HG03432 (cell line): Measurements from ENCODE around the gene RYR2.
A peak's percentile ranks its signal among the peaks of the same experiment; 100 is the strongest.

ENCODE experiments used
- ATAC-seq: cut with Tn5 transposase; IDR thresholded peaks from one replicate; pipeline ENCODE4 v1.9.1; 2021; ENCODE audit warnings: mild to moderate bottlenecking, moderate library complexity; ENCODE audit not compliant: unreplicated experiment

Gene RYR2

DNA sequence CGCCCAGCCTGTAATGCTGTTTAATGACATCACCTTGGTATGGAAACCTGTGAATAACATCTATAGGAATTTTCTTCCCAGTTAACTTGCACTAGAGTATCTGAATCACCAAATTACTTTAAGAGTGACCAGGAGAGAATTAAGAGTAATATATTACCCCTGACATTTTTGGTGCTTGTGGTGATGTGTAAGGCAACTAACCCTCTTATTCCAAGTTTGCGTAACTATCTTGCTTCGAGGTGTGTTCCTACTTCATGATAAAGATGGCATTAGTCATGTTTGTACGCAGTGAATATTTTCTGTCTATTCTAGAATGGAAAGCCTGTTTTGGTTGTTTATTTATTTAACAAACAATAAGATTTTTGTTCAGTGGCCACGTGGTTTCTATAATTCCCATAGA is 717.4 kb downstream of the RYR2 start:
- ATAC-seq: no peak

GRCh38 chr1:237760951-237761350 is 719.0 kb downstream of the RYR2 start:
- ATAC-seq: no peak

- no peak for ATAC-seq
Observed at GRCh38 chr1:237763137-237763536, 721.2 kb downstream of the RYR2 start.

GRCh38 chr1:237763751-237764150 is 721.8 kb downstream of the RYR2 start:
- no peak for ATAC-seq

- ATAC-seq: no peak
Observed at GRCh38 chr1:237769916-237770315, 727.9 kb downstream of the RYR2 start.

GRCh38 chr1:237772009-237772408 is 730.0 kb downstream of the RYR2 start:
- no peak for ATAC-seq

GRCh38 chr1:237774246-237774645 is 732.3 kb downstream of the RYR2 start:
- ATAC-seq: no peak

DNA sequence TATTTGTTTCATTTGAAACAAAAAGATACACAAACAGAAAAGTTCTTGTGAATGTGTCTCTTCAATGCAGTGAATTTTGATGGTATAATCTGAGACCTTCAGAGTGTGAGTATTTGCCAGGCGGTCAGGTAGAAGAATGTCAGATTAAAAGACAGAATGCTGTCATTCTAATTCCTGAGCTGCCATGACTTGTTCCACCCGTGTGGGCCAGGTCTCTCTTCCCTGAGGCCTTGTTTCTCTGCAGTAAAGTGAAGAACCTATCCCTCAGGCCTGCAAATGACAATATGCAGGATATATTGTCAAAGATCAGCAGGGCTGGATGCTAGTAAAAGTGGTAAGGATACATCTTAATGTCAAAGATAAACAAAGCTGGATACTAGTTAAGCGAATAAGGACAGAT is 737.4 kb downstream of the RYR2 start:
- ATAC-seq: no peak

DNA sequence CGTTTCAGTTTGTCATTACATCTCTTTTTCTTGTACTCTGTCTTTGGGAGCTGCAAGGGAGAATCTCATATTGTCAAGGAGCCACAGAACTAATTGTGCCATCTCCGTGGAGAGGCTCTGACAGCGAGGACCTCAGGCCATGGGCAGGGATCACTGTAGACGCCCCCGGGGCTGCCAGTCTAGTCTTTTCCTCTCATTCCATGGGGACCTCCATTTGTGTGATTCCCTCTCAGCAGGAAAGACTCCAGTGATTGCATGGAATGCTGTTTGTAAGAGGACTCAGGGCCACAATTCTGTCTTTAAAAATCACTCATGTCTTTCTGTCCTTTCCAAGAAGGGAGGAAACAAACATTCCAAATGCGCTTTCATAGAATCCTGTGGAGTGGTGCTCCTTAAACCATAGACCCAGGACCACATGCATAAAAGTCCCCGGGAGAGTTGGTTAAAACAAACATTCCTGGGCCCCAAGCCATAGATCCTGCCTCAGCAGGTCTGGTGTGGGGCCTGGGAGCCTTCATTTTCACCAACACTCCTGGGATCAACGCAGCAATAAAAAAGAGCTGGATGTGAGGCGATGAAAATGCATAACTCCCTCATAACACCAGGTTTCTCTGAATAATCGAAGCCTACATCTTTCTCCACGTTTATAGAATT is 744.2 kb downstream of the RYR2 start:
- no peak for ATAC-seq

GRCh38 chr1:237788069-237788468 is 746.1 kb downstream of the RYR2 start:
- no peak for ATAC-seq

DNA sequence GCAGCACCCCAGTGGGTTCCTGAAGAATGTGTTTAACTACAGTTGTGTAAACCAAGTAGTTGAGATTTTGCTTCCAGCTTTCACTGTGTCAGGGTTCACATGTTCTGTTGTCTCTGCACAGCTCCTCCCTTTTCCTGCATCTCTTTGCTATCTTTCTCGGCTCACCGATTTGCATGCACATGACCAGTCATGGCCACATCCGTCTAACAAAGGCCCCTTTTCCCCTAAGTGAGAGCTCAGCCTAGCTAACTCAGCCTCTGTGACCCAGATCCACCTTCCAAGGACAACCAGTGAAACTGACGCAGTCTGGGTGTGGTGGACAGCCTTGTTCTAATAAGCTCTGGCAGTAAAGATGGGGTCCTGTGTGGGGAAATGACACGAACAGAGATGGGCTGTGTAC is 747.6 kb downstream of the RYR2 start:
- ATAC-seq: peak; percentile 61

DNA sequence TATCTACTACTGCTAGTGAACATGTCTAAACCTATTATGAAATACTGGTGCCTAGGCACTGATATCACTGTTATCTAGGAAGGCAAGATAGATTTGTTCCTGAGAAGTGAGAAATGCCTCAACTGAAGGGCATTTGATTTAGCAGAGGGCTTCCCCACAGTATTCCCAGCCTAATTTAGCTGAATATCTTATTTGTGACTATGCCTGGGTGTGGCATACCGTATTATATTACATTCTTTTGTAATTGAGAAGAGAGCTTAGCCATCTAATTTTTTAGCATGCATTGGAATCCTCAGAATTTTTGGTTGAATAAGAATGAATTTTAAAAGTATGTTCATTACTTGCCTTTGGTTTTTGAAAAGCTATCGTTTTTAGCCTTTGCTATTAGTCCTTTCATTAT is 749.6 kb downstream of the RYR2 start:
- ATAC-seq: no peak

- no peak for ATAC-seq
Observed at GRCh38 chr1:237792149-237792548, 750.2 kb downstream of the RYR2 start.

DNA sequence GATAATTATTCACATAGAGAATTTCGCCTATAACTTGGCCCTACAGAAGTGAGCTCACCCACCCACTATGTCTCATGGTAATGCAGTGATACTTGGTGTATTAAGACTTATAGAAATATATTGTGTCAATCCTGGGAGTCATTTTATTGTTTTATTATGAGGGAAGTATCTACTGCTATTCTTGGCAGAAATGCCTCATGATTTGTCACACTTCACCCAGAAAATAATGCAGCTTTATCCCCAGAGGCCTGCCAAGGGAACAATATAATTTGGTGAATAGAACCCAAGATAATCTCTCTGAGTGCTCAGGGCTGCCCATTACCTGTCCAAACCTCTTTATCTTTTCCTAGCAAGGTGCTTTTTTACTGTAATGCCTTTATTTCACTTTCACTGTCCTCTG is 750.7 kb downstream of the RYR2 start:
- ATAC-seq: no peak

DNA sequence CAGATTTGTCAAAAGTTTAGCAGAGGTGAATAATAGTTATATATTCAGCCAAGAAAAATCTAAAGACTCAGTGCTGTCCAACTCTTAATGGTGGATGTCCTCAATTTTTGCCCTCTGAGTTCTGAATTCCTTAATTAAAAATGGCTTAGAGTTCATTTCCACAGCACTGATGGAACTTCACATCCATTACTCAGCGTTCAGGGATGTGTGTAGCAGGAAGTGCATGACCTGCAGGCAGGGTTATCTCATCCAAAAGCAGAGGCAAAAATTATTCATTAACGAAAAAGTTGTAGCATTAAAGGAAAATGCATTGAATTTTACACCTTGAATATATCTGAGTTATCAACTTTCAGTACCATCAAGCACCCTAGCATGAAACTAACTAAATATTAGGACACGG is 752.1 kb downstream of the RYR2 start:
- ATAC-seq: no peak

GRCh38 chr1:237795558-237795957 is 753.6 kb downstream of the RYR2 start:
- ATAC-seq: no peak

DNA sequence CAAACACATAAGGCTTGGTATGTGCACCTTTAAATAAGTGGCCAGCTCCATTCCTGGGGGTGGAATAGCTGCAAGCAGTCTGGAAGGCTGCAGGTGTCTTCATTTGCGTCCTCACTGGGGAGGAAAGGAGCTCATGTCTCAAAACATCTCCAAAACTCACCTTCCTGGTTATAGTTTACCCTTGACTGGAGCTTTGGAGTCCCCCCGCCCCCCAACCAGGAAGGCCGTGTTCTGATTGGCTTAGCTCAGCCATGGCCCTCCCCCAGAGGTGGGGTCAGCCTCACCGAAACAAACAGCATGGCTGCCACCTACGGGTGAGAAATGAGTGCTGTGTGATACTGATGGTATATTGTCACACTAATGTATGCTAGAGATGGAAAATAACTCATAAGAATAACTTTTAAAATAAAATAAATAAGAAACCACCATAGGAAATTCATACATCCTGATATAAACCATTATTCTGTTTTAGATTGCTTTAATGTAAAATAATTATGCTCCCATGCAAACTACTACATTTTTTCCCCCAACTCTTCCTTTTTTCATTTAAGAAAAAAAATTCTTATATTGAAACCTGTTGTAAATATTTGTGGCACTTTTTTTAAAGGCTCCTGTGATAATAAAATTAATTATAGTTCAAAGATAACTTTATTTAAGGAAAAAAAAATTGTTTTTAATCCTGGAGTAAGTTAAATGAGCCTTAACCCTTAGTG is 757.9 kb downstream of the RYR2 start:
- peak; percentile 100 for ATAC-seq

GRCh38 chr1:237804516-237804915 is 762.5 kb downstream of the RYR2 start:
- no peak for ATAC-seq

DNA sequence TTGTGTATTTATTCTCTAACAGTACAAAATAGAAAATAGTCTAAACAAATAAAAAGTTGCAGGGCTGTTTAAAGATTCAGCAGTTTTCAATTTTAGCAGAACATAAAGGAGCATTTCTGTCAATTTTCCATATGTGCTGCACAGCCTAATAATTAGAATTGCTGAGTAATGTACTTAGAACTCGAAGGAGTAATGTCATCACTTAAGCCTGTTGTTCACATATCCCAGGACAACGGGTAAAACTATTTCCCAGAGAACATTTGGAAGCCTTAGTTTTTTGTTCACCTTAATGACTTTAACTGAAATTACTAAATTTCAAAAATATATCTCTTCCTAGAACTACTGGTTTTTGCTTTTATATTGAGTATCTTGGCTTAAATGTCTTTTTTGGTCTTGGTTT is 767.1 kb downstream of the RYR2 start:
- no peak for ATAC-seq

DNA sequence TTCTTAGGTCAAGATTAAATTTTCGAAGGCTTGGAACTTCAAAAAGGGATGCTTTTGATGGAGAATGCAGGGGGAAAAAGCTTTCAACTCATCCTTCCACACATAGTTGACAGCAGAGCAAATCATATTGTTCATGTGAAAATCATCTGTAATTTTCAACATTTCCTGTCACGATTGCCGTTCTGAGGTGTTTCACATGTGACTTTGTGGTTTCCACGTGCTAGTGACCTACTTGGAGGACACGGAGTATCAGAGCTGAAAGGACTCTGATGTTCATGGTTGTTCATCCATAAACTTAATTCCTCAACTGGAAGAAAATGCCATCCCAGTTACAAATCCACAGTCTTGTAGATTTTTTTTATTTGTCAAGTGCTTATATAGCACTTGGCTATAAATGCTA is 769.6 kb downstream of the RYR2 start:
- ATAC-seq: no peak

GRCh38 chr1:237812061-237812460 is 770.1 kb downstream of the RYR2 start:
- ATAC-seq: no peak

DNA sequence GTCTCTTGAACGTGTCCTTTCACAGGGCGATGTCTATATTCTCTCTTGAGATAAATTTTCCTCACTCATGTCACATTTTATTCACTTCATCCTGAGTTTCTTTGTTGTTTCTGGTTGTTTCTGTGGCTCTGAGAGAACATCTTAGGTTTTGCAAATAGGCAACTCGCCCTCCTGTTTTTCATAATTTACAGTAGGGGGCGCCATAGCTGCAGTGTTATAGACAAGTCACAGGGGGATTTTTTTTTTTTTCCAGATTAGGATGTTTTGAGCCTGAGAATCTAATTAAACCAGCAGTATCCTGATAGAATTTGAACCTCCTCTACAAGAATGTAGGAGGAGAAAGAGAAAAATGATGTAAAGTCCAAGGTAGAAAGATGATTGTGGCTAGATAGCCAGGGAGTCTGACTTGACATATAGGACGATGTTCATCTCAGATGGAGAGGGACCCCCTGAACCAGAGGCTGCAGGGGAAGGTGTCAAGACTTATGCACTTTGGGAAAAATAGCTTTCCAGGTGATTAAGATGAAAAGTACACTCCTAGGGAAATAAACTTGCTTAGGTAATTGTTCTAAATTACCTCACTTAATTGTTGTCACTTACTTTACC is 772.4 kb downstream of the RYR2 start:
- no peak for ATAC-seq
